VCaP (cell line): ENCODE measurements around the gene HS6ST3.

ENCODE experiments used
- H3K27ac ChIP-seq: fragments of 450-650 bp; 2 replicates; pipeline ENCODE4 v1.5.1; 2017
- TF ChIP-seq, protein P1 (sequence below): fragments of 450-650 bp; conservative IDR thresholded peaks from 2 replicates; pipeline ENCODE4 v1.5.1; 2017; ENCODE audit warnings: mild to moderate bottlenecking, moderate library complexity

HS6ST3 gene

DNA sequence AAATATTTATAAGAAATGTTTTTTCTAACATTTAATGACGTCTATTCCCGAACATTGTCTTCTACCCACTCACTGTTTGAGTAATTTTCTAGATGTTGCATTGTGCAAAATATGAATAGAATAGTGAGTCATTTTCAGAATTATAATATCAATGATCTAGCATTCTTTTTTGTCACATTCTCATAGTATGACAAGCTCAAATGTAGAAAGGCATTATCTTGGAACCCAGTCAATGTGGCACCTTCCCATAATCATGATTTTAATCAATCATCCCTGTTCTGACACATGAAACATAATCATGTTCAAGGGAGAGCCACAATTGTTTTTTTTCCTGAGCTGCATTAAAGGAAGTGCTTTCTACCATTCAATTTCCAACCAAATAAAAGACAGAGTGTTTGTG is 638.6 kb downstream of the HS6ST3 start:
- no peak overlapping the region for H3K27ac ChIP-seq
- TF ChIP-seq, protein P1, sequence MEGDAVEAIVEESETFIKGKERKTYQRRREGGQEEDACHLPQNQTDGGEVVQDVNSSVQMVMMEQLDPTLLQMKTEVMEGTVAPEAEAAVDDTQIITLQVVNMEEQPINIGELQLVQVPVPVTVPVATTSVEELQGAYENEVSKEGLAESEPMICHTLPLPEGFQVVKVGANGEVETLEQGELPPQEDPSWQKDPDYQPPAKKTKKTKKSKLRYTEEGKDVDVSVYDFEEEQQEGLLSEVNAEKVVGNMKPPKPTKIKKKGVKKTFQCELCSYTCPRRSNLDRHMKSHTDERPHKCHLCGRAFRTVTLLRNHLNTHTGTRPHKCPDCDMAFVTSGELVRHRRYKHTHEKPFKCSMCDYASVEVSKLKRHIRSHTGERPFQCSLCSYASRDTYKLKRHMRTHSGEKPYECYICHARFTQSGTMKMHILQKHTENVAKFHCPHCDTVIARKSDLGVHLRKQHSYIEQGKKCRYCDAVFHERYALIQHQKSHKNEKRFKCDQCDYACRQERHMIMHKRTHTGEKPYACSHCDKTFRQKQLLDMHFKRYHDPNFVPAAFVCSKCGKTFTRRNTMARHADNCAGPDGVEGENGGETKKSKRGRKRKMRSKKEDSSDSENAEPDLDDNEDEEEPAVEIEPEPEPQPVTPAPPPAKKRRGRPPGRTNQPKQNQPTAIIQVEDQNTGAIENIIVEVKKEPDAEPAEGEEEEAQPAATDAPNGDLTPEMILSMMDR: no peak

DNA sequence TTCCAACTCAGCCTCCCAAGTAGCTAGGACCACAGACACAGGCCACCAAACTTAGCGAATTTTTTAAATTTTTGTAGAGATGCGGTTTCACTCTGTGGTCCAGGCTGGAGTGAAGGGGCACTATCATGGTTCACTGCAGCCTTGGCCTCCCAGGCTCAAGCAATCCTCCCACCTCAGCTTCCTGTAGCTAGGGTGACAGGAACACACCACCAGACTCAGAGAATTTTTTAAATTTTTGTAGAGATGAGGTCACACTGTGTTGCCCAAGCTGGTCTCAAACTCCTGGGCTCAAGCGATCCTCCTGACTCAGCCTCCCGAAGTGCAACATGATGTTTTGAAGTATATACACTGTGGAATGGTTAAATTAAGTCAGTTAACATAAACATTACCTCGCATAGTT is 640.8 kb downstream of the HS6ST3 start:
- no peak overlapping the region for H3K27ac ChIP-seq
- TF ChIP-seq, protein P1: no peak

DNA sequence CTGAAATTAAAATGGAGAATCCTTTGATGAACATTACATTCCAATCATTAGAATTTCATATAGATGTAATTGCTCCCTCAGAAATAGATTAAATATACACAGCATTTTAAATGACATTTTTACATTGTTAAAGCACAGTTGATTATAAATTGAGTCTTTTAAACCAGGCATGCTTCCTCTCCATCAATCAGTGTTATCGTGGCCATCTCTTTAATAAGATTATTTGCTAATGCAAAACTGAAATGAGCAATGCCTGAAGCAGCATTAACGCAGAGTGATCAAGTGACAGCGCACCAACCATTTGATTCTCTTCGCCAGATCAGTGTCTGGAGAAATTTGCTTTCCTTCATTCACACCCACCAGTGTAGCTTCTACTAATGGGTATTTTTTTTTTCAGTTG is 644.6 kb downstream of the HS6ST3 start:
- TF ChIP-seq, protein P1: no peak
- H3K27ac ChIP-seq: no peak overlapping the region

DNA sequence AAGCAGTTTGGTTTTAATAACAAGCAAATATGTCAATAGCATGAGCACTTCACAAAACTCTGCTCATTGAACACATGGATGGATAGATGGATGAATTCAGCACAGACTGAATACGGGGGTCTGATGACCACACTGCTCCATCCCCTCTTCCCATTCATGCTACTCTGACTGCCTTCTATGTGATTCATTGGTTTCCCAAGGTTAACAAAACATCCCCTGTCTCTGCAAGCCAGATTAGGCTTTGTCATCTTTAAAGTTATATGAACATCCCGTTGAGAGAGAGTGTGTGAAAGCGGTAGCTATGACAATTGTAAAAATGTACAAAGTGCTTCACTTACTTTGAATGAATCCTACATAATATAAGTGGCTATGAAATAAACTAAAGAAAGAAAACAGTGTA is 651.9 kb downstream of the HS6ST3 start:
- H3K27ac ChIP-seq: no peak overlapping the region

DNA sequence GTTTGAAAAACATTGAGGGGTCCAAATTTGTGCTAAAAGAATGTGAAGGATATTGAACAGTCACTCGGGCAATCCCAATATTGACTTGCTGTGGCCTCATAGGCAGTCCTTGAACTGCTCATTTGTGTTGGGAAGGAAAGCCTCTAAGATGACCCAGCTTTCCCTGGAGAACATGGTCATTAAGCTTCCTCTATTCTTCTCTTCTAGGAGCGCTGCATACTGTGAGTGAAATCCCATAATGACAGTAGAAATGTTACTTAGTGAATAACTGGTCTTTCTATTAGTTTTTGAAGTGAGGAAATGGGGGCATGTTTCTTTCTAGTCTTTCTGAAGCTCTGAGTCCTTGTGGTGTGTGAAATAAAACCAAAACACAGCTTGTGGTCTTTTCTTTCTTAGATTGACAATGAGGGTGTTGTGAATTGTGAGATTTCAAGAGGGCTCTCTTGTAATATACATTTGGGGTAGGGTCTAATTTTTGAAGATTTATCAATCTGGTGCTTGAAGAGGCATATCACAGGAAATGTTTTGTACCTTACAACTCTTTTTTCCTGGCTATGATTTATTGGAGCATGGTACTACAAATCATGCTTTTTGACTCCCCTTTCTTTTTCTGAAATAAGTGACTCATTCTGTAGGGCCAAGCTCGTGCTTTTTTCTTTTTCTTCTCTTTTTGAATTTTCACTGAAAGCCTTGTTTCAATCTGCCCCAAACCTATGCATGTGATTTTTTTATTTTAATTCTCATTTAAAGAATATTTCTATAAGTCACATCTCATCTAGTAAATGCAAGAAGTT is 653.6 kb downstream of the HS6ST3 start:
- TF ChIP-seq, protein P1: no peak

More for the DNA sequence above, 651.9 kb downstream of the HS6ST3 start:
- TF ChIP-seq, protein P1: no peak

DNA sequence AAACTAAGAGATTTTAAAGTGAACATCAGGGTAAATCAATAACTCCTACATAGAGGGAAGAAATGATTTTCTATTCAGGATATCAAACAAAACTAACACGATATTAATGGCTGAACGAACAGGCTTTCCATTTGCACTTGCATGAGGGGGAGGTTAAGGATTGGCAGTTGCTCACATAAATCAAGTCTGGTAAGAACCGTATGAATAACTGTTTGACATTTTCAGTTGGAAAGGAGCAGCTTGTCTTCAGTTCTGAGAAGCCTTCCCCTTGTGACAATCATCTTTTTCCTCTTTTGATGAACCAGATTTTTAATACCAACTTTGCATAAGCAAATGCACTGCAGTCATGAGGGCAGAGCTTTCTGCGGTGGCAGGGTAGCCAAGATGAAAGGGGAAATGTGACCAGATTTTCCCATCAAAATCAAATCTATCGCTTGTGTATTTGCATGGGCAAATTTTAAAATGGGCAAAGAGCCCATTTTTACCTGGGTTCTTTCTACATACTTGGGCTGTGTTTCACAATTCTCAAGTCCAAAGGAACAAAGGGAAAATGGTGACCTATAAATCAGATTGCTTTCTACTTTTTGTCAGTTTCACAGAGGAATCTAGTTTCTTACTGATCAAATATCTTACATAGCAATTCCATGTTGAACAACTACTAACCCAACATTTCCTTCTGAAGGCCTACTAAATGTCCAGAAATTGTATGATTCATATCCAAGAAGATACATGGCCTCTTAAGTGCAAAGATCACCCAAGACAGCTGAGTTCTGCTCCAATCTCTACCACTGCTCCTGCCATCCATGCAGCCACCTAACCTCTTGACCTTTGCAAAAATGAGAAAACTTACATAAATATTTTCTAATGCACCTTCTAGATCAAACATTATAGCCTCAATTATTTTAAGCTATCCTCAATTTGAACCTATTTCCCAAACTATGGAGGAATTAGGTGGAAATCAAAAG is 654.7 kb downstream of the HS6ST3 start:
- H3K27ac ChIP-seq: no peak overlapping the region
- TF ChIP-seq, protein P1: no peak

More for the DNA sequence above, 653.6 kb downstream of the HS6ST3 start:
- no peak overlapping the region for H3K27ac ChIP-seq

DNA sequence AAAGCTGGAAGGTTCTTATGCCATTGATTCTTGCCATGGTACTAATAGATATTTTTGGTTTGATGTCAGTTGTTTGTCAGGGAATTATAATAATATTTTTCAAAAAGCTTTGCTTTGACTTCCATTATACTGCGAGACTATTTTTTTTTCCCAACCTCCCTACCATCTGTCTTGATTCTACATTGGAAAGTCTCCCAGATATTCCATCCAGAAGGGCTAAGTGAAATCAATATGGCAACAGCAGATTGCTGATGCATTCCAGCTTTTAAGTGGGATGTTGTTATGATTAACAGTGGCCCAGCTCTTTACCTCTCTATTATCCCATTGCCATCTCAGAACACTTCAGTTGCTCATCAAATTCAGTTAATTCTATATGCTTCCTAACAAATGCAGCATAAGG is 657.0 kb downstream of the HS6ST3 start:
- no peak overlapping the region for H3K27ac ChIP-seq
- TF ChIP-seq, protein P1: no peak
